GM18526 (cell line): Measurements from ENCODE around the gene CNMD.

Experiments used
- POLR2A ChIP-seq: IDR thresholded peaks from 3 replicates; pipeline ENCODE4 v1.6.1; 2011; ENCODE audit not compliant: insufficient read length; ENCODE audit errors: extremely low read depth

The CNMD gene

GRCh38 chr13:52758114-52758513, 18.5 kb upstream of the CNMD start:
- no peak for TF ChIP-seq POLR2A

- TF ChIP-seq POLR2A: no peak
These were observed 11.6 kb upstream of the CNMD start for GRCh38 chr13:52751196-52751595.

GRCh38 chr13:52750713-52751112, 11.1 kb upstream of the CNMD start:
- no peak for TF ChIP-seq POLR2A

GRCh38 chr13:52749419-52749818, 9.8 kb upstream of the CNMD start:
- TF ChIP-seq POLR2A: no peak

- TF ChIP-seq POLR2A: no peak
These were observed 6.5 kb upstream of the CNMD start for GRCh38 chr13:52746141-52746540.

- TF ChIP-seq POLR2A: no peak
These were observed 5.3 kb upstream of the CNMD start for GRCh38 chr13:52744842-52745375.

GRCh38 chr13:52743988-52744387, 4.4 kb upstream of the CNMD start:
- no peak for TF ChIP-seq POLR2A

GRCh38 chr13:52743569-52743968, 3.9 kb upstream of the CNMD start:
- TF ChIP-seq POLR2A: no peak

GRCh38 chr13:52738719-52739467, 727 bp downstream of the CNMD start:
- TF ChIP-seq POLR2A: no peak

- no peak for TF ChIP-seq POLR2A
These were observed 1.7 kb downstream of the CNMD start for GRCh38 chr13:52737965-52738364.

- no peak for TF ChIP-seq POLR2A
These were observed 2.2 kb downstream of the CNMD start for GRCh38 chr13:52737451-52737850.

- TF ChIP-seq POLR2A: no peak
These were observed 2.7 kb downstream of the CNMD start for GRCh38 chr13:52736891-52737290.

GRCh38 chr13:52734075-52734623, 5.5 kb downstream of the CNMD start:
- no peak for TF ChIP-seq POLR2A

GRCh38 chr13:52726258-52726657, 13.4 kb downstream of the CNMD start:
- TF ChIP-seq POLR2A: no peak

- TF ChIP-seq POLR2A: no peak
These were observed 14.3 kb downstream of the CNMD start for GRCh38 chr13:52725302-52725701.

GRCh38 chr13:52723181-52723580, 16.4 kb downstream of the CNMD start:
- no peak for TF ChIP-seq POLR2A

GRCh38 chr13:52713894-52714293, 25.7 kb downstream of the CNMD start:
- no peak for TF ChIP-seq POLR2A

GRCh38 chr13:52712385-52712784, 27.2 kb downstream of the CNMD start:
- no peak for TF ChIP-seq POLR2A

- no peak for TF ChIP-seq POLR2A
These were observed 28.3 kb downstream of the CNMD start for GRCh38 chr13:52711286-52711685.
